ENCODE measurements around the gene KLHL5.

KLHL5 gene

GRCh38 chr4:39024311-39024865 is 37.6 kb upstream of the KLHL5 start:
- Histone ChIP-seq H3K9me3 (ENCODE audit: insufficient read depth, low read depth, low read length) (peaks cover 4% of the 10 kb centered on the region; the same call in 1 of the 2 replicates), H3K9ac (ENCODE audit: low read depth, low read length, poor library complexity, severe bottlenecking) (no peak overlapping the region), H3K4me3 (ENCODE audit: low read length, poor library complexity, severe bottlenecking) (no peak overlapping the region), H3F3A (ENCODE audit: low read depth) (peaks cover 12% of the 10 kb centered on the region), H3K4me2 (ENCODE audit: low read depth, low read length, poor library complexity, severe bottlenecking) (no peak overlapping the region), H3K79me2 (ENCODE audit: insufficient read depth, low read length) (peaks cover 11% of the 10 kb centered on the region; the same call in 1 of the 2 replicates), H3K27me3 (ENCODE audit: insufficient read depth, low read length, poor library complexity, severe bottlenecking) (no peaks in the 10 kb centered on the region), H3K36me3 (ENCODE audit: insufficient read depth, low read length) (no peaks in the 10 kb centered on the region), H2AFZ (ENCODE audit: low read length) (no peak overlapping the region), H3K4me1 (ENCODE audit: insufficient read depth, low read length, poor library complexity, severe bottlenecking) (peaks cover 28% of the 10 kb centered on the region), H4K20me1 (ENCODE audit: insufficient read depth, low read length, poor library complexity, severe bottlenecking) (no peaks in the 10 kb centered on the region), H3K9me2 (replicated peaks; ENCODE audit: low read depth, low read length) (no peaks in the 10 kb centered on the region)
- TF ChIP-seq CTCF (conservative IDR thresholded peaks at IDR 0.05; ENCODE audit: low read length), result no peak
- TF ChIP-seq EZH2phosphoT487 (IDR thresholded peaks at IDR 0.05; ENCODE audit: borderline replicate concordance), result no peak

DNA sequence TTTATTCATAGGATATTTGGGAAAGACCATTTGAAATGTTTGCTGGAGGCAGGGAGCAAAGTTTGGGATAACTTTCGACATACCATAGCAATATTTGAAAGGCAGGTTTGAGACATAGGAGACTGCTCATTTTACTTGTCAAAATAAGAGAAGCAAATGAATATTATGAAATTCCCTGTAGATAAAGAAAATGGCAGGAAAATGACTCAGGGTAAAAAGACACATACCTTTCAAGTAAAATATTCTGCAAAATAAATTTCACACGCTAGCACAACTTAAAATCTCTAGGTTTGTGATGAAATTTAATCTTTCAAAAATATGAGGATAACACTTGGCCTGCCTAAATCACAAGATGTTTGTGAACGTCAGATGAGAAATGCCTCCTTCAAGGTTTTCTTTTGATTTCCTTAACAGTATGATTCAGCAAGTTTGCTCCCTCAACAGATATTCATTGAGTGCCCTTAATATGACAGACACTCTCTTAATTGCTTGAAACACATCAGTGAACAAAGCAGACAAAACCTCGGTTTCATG is 36.4 kb upstream of the KLHL5 start:
- Histone ChIP-seq H3K9ac (ENCODE audit: low read depth, low read length, poor library complexity, severe bottlenecking) (peak overlapping the region; percentile 10), H3K9me2 (replicated peaks; ENCODE audit: low read depth, low read length) (no peaks in the 10 kb centered on the region), H3K4me2 (ENCODE audit: low read depth, low read length, poor library complexity, severe bottlenecking) (peak overlapping the region; percentile 42), H2AFZ (ENCODE audit: low read length) (no peak overlapping the region), H3K4me1 (ENCODE audit: insufficient read depth, low read length, poor library complexity, severe bottlenecking) (peaks cover 34% of the 10 kb centered on the region), H3K36me3 (ENCODE audit: insufficient read depth, low read length) (no peaks in the 10 kb centered on the region), H3F3A (ENCODE audit: low read depth) (peaks cover 12% of the 10 kb centered on the region), H3K9me3 (ENCODE audit: insufficient read depth, low read depth, low read length) (peaks cover 4% of the 10 kb centered on the region; the same call in 1 of the 2 replicates), H4K20me1 (ENCODE audit: insufficient read depth, low read length, poor library complexity, severe bottlenecking) (no peaks in the 10 kb centered on the region), H3K4me3 (ENCODE audit: low read length, poor library complexity, severe bottlenecking) (peak overlapping the region; percentile 34), H3K79me2 (ENCODE audit: insufficient read depth, low read length) (peaks cover 21% of the 10 kb centered on the region), H3K27me3 (ENCODE audit: insufficient read depth, low read length, poor library complexity, severe bottlenecking) (no peaks in the 10 kb centered on the region)
- no peak for TF ChIP-seq EZH2phosphoT487 (IDR thresholded peaks at IDR 0.05; ENCODE audit: borderline replicate concordance)
- TF ChIP-seq CTCF (conservative IDR thresholded peaks at IDR 0.05; ENCODE audit: low read length), result no peak

- Histone ChIP-seq H3F3A (ENCODE audit: low read depth) (peaks cover 12% of the 10 kb centered on the region), H3K4me2 (ENCODE audit: low read depth, low read length, poor library complexity, severe bottlenecking) (peak overlapping the region; percentile 42)
These were observed 35.9 kb upstream of the KLHL5 start for GRCh38 chr4:39026096-39026495.

More at GRCh38 chr4:39026096-39026495, 35.9 kb upstream of the KLHL5 start:
- Histone ChIP-seq H3K79me2 (ENCODE audit: insufficient read depth, low read length) (peaks cover 26% of the 10 kb centered on the region), H2AFZ (ENCODE audit: low read length) (no peak overlapping the region), H3K9me3 (ENCODE audit: insufficient read depth, low read depth, low read length) (peaks cover 4% of the 10 kb centered on the region; the same call in 1 of the 2 replicates), H3K9me2 (replicated peaks; ENCODE audit: low read depth, low read length) (no peaks in the 10 kb centered on the region), H3K4me3 (ENCODE audit: low read length, poor library complexity, severe bottlenecking) (peak overlapping the region; percentile 34), H3K36me3 (ENCODE audit: insufficient read depth, low read length) (no peaks in the 10 kb centered on the region), H3K27me3 (ENCODE audit: insufficient read depth, low read length, poor library complexity, severe bottlenecking) (no peaks in the 10 kb centered on the region), H3K9ac (ENCODE audit: low read depth, low read length, poor library complexity, severe bottlenecking) (peak overlapping the region; percentile 10), H4K20me1 (ENCODE audit: insufficient read depth, low read length, poor library complexity, severe bottlenecking) (no peaks in the 10 kb centered on the region), H3K4me1 (ENCODE audit: insufficient read depth, low read length, poor library complexity, severe bottlenecking) (peaks cover 39% of the 10 kb centered on the region)
- TF ChIP-seq EZH2phosphoT487 (IDR thresholded peaks at IDR 0.05; ENCODE audit: borderline replicate concordance), result no peak
- no peak for TF ChIP-seq CTCF (conservative IDR thresholded peaks at IDR 0.05; ENCODE audit: low read length)

Data from Loucy (cell line).